MM.1S (cell line): ENCODE measurements around the gene HIF1AN.

Experiments used
- DNase-seq: peaks from one replicate; pipeline ENCODE4 v3.0.0-alpha.2; 2015
- H2AFZ ChIP-seq: fragments of 300-600 bp; sonication (generic); 2 replicates; pipeline ENCODE4 v1.6.0; 2016; ENCODE audit warnings: antibody characterized with exemption, low read length
- H3F3A ChIP-seq: fragments of 300-600 bp; sonication (generic); 2 replicates; pipeline ENCODE4 v1.6.1; 2016; ENCODE audit warnings: mild to moderate bottlenecking, antibody characterized with exemption, low read length, moderate library complexity, mixed read lengths; ENCODE audit not compliant: insufficient read depth
- H3K27ac ChIP-seq: fragments of 300-600 bp; sonication (generic); 2 replicates; pipeline ENCODE4 v1.5.1; 2016; ENCODE audit warnings: mild to moderate bottlenecking, low read length
- H3K27me3 ChIP-seq: fragments of 300-600 bp; sonication (generic); replicated peaks from 2 replicates; pipeline ENCODE4 v1.6.0; 2016; ENCODE audit warnings: low read length; ENCODE audit not compliant: insufficient read depth
- H3K36me3 ChIP-seq: fragments of 300-600 bp; sonication (generic); replicated peaks from 2 replicates; pipeline ENCODE4 v1.6.1; 2016; ENCODE audit warnings: mild to moderate bottlenecking, low read length, mixed read lengths; ENCODE audit not compliant: insufficient read depth
- H3K4me1 ChIP-seq: fragments of 300-600 bp; sonication (generic); 2 replicates; pipeline ENCODE4 v1.6.1; 2016; ENCODE audit warnings: low read length, mixed read lengths
- H3K4me2 ChIP-seq: fragments of 300-600 bp; sonication (generic); 2 replicates; pipeline ENCODE4 v1.6.0; 2016; ENCODE audit warnings: low read depth, low read length
- H3K4me3 ChIP-seq: fragments of 300-600 bp; sonication (generic); 2 replicates; pipeline ENCODE4 v1.5.1; 2016; ENCODE audit warnings: low read length, mixed read lengths
- H3K79me2 ChIP-seq: fragments of 300-600 bp; sonication (generic); 2 replicates; pipeline ENCODE4 v1.6.1; 2016; ENCODE audit warnings: mixed run types, low read length, mixed read lengths
- H3K9ac ChIP-seq: fragments of 300-600 bp; sonication (generic); 2 replicates; pipeline ENCODE4 v1.6.1; 2016; ENCODE audit warnings: low read length, mixed read lengths
- H3K9me2 ChIP-seq: fragments of 300-600 bp; sonication (generic); replicated peaks from 2 replicates; pipeline ENCODE4 v1.6.1; 2016; ENCODE audit warnings: mild to moderate bottlenecking, low read length, mixed read lengths; ENCODE audit not compliant: insufficient read depth
- H3K9me3 ChIP-seq: fragments of 300-600 bp; sonication (generic); replicated peaks from 2 replicates; pipeline ENCODE4 v1.6.1; 2016; ENCODE audit warnings: mild to moderate bottlenecking, low read length, mixed read lengths; ENCODE audit not compliant: insufficient read depth
- H4K20me1 ChIP-seq: fragments of 300-600 bp; sonication (generic); 2 replicates; pipeline ENCODE4 v1.6.1; 2016; ENCODE audit warnings: mild to moderate bottlenecking, low read length, moderate library complexity, mixed read lengths; ENCODE audit not compliant: insufficient read depth
- EZH2 ChIP-seq: fragments of 300-600 bp; sonication (generic); optimal IDR thresholded peaks from 2 replicates; pipeline ENCODE3; 2017; ENCODE audit warnings: low read depth, mild to moderate bottlenecking, antibody characterized with exemption, low read length, mixed read lengths
- EZH2phosphoT487 ChIP-seq: fragments of 300-600 bp; sonication (generic); IDR thresholded peaks from 2 replicates; pipeline ENCODE4 v1.6.1; 2018; ENCODE audit warnings: antibody characterized with exemption, low read length
- TF ChIP-seq, protein P1 (sequence below): fragments of 300-600 bp; sonication (generic); IDR thresholded peaks from 2 replicates; pipeline ENCODE4 v1.5.1; 2016; ENCODE audit warnings: antibody characterized with exemption, low read length, mixed read lengths

The HIF1AN gene

DNA sequence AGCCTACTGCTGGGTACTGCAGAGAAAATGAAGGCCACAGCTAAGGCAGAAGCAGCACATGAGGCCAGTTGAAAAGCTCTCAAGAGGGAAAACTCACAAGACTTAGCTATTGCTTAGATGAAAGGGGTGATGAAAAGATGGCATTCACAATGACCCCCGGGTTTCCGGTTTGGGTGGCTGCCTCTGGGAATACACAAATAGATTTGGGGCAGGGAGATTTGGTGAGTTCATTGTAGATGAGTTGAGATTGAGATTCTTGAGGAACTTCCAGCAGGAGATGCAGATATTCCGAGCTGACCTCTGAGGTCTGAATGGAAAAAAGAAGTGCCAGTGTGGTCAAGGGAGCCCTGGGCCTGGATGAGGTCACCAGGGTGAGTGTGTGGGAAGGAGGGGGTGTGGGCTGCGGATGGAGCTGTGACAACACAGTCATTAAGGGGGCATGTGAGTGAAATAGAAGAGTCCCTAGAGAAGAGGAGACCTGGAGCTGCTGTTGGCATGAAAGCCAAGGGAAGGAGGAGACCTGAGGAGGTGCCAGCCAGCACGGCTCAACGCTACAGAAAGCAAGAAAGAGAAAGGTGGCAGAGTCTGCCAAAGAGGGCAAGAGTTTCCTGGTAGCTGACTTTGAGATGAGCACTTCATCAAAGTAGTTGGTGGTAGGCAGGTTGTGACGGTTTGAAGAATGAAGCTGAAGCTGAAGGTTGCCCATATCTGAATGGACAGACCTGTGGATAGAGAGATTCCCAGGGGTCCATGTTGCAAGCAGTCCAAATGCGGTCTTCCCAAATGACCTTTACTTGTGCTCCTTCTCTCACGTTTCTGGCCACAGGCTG lies 43.7 kb downstream of the HIF1AN start:
- Histone ChIP-seq H2AFZ (no peak overlapping the region), H3K36me3 (no peaks in the 10 kb centered on the region), H3K9ac (no peak overlapping the region), H3K9me3 (no peaks in the 10 kb centered on the region), H3K9me2 (no peaks in the 10 kb centered on the region), H3K4me3 (no peak overlapping the region), H3K27ac (no peak overlapping the region), H4K20me1 (no peaks in the 10 kb centered on the region), H3K27me3 (peaks cover 28% of the 10 kb centered on the region; the same call in 1 of the 2 replicates), H3K79me2 (no peaks in the 10 kb centered on the region), H3K4me1 (no peaks in the 10 kb centered on the region), H3F3A (no peaks in the 10 kb centered on the region), H3K4me2 (no peak overlapping the region)
- DNase-seq, result no peak
- no peak for TF ChIP-seq EZH2
- TF ChIP-seq, protein P1, sequence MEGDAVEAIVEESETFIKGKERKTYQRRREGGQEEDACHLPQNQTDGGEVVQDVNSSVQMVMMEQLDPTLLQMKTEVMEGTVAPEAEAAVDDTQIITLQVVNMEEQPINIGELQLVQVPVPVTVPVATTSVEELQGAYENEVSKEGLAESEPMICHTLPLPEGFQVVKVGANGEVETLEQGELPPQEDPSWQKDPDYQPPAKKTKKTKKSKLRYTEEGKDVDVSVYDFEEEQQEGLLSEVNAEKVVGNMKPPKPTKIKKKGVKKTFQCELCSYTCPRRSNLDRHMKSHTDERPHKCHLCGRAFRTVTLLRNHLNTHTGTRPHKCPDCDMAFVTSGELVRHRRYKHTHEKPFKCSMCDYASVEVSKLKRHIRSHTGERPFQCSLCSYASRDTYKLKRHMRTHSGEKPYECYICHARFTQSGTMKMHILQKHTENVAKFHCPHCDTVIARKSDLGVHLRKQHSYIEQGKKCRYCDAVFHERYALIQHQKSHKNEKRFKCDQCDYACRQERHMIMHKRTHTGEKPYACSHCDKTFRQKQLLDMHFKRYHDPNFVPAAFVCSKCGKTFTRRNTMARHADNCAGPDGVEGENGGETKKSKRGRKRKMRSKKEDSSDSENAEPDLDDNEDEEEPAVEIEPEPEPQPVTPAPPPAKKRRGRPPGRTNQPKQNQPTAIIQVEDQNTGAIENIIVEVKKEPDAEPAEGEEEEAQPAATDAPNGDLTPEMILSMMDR, result no peak
- TF ChIP-seq EZH2phosphoT487, result no peak

DNA sequence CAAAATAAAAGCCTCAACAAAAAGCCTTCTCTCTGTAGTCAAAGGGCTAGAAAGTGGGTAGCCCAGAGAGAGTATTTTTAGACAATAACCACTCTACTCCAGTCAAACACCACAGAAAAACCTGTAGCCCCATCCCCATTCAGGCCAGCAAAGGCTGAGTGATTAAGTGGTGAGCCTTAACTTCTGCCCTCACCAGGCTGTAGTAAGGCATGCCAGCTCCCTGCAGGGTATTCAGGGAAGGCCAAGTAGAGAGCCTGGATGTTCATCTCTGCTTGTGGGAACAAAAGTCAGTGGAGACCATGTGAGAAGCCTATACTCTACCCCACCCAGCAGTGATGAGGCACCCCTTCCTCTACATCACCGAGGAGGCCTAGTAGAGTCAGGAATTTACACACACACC lies 51.2 kb downstream of the HIF1AN start:
- no peaks in the 10 kb centered on the region for H3F3A ChIP-seq
- H3K4me2 ChIP-seq, result no peak overlapping the region
- no peak overlapping the region for H3K27ac ChIP-seq
- no peaks in the 10 kb centered on the region for H3K27me3 ChIP-seq
- no peak overlapping the region for H3K9ac ChIP-seq
- no peaks in the 10 kb centered on the region for H3K36me3 ChIP-seq
- H3K9me2 ChIP-seq, result no peaks in the 10 kb centered on the region
- H3K4me1 ChIP-seq, result no peaks in the 10 kb centered on the region
- H3K4me3 ChIP-seq, result no peak overlapping the region
- TF ChIP-seq, protein P1, result no peak
- TF ChIP-seq EZH2 (no peak), EZH2phosphoT487 (no peak)
- H3K79me2 ChIP-seq, result no peaks in the 10 kb centered on the region
- no peaks in the 10 kb centered on the region for H3K9me3 ChIP-seq
- no peak for DNase-seq
- no peaks in the 10 kb centered on the region for H4K20me1 ChIP-seq
- no peak overlapping the region for H2AFZ ChIP-seq

DNA sequence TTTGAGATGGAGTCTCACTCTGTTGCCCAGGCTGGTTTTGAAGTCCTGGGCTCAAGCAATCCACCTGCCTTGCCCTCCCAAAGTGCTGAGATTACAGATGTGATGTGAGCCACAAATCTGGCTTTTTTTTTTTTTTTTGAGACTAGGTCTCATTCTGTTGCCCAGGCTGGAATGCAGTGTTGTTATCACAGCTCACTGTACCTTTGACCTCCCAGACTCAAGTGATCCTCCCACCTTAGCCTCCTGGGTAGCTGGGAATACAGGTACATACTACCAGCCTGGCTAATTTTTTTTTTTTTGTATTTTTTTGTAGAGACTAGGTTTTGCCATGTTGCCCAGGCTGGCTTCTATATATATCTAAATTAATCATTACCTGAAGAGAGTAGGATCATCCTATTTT lies 62.4 kb downstream of the HIF1AN start:
- H3K27ac ChIP-seq, result no peak overlapping the region
- H3K4me1 ChIP-seq, result no peaks in the 10 kb centered on the region
- no peak overlapping the region for H3K9ac ChIP-seq
- TF ChIP-seq, protein P1, result no peak
- TF ChIP-seq EZH2 (no peak), EZH2phosphoT487 (no peak)
- no peak overlapping the region for H3K4me2 ChIP-seq
- H3K79me2 ChIP-seq, result no peaks in the 10 kb centered on the region
- no peaks in the 10 kb centered on the region for H4K20me1 ChIP-seq
- no peaks in the 10 kb centered on the region; the same call in 1 of the 2 replicates for H3K27me3 ChIP-seq
- no peaks in the 10 kb centered on the region for H3K36me3 ChIP-seq
- H3K4me3 ChIP-seq, result no peak overlapping the region
- H3K9me2 ChIP-seq, result no peaks in the 10 kb centered on the region
- no peak for DNase-seq
- H3K9me3 ChIP-seq, result no peaks in the 10 kb centered on the region
- no peaks in the 10 kb centered on the region for H3F3A ChIP-seq
- no peak overlapping the region for H2AFZ ChIP-seq
